UCSD-AML1 (cell line): ENCODE data around the gene KRTAP4-16.
"Not testable (repeated sequence)": the region's sequence is repeated elsewhere in the genome, so short reads cannot be mapped to it uniquely, and the experiment has no call there.

Source experiments
- DNase-seq: peaks from one replicate; lab custom pipeline; 2025; ENCODE audit not compliant: unreplicated experiment; lab: John Stamatoyannopoulos, UW

Gene KRTAP4-16

DNA sequence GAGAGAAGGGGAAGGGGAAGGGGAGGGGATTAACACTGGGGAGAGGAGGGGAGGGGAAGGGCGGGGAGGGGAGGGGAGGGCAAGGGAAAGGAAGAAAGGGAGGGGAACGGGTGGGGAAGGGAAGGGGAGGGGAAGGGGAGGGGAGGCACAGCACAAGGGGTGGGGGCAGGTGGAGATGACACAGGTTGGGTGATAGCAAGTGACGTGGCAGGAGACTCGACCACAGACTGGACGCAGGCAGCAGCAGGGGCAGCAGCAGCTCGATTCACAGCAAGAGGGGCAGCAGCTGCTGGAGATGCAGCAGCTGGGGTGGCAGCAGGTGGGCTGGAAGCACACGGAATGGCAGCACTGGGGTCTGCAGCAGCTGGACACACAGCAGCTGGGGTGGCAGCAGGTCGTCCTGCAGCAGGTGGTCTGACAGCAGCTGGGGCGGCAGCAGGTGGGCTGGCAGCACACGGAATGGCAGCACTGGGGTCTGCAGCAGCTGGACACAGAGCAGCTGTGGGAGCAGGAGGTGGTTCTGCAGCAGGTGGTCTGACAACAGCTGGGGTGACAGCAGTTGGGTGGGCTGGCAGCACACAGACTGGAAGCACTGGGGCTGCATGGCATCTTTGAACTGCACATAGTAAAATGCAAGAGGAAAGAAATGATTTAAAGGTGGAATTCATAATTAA, at the start of gene KRTAP4-16:
TSS of gene KRTAP4-16 (minus strand) at position 624 of the 674 bp plus-strand sequence. CDS start at position 624, 0 bp downstream.
- DNase-seq, result no peak

DNA sequence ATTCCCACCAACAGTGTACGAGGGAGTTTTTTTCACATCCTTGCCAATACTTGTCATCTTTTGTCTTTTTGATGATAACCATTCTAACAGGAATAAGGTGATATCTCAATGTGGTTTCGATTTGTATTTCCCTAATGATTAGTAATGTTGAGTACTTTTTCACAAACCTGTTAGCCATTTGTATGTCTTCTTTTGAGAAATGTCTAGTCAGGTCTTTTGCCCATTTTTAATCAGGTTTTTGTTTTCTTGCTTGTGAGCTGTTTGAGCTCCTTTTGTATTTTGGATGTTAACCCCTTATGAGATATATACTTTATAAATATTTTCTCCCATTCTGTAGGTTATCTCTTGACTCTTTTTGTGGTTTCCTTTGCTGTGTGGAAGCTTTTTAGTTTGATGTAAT, 49.5 kb upstream of the KRTAP4-16 start:
- no peak for DNase-seq

DNA sequence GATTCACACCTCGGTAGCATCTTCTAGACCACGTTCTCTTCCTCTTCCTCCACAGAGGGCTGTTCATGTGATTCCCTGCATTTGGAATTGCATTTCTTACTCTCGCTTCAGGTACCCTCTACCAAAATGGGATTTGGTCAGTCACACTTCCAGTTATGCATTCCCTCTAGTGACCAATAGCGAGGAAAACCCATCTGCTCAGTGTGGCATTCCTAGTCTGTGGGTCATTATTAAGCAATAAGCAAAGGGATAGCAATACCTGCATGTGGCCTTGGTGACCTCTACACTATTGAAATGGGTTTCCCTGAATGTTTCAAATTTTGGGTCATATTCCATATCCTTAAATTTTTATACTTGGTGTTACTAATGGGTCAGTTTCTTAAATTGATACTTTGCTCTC, 48.0 kb upstream of the KRTAP4-16 start:
- no peak for DNase-seq

DNA sequence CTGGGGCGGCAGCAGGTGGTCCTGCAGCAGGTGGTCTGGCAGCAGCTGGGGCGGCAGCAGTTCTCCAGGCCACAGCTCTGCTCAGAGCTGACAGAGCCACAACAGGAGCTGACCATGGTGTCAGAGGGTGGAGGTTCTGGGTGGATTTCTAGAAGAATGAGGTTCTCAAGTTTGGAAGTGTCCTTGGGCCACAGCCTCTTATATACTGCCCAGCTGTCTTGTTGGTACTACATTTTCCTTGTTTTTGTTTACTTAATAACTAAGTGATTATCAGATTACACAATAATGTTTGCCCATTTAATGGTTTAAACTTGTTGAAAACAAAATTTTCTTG, 47.6 kb upstream of the KRTAP4-16 start, which contains the start of gene KRTAP4-5:
TSS of gene KRTAP4-5 (minus strand) at position 174 of the 334 bp plus-strand sequence. CDS start at position 116, 58 bp downstream.
- DNase-seq, result no peak

DNA sequence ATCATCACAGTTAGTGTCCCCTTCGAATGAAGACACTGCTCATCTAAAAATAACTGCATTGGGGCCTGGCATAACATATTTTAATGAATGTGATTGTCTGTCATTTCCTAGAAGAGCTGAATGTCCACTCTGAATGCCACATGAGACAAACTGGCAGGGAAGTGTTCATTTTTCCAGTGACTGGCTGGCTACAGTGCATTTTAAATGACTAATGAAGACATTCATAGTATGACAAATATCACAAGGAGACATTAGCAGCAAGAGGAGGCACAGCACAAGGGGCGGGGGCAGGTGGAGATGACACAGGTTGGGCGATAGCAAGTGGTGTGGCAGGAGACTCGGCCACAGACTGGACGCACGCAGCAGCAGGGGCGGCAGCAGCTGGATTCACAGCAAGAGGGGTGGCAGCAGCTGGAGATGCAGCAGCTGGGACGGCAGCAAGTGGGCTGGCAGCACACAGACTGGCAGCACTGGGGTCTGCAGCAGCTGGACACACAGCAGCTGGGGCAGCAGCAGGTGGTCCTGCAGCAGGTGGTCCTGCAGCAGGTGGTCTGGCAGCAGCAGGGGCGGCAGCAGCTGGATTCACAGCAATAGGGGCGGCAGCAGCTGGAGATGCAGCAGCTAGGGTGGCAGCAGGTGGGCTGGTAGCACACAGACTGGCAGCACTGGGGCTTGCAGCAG, 47.1 kb upstream of the KRTAP4-16 start:
- not testable (repeated sequence) for DNase-seq

DNA sequence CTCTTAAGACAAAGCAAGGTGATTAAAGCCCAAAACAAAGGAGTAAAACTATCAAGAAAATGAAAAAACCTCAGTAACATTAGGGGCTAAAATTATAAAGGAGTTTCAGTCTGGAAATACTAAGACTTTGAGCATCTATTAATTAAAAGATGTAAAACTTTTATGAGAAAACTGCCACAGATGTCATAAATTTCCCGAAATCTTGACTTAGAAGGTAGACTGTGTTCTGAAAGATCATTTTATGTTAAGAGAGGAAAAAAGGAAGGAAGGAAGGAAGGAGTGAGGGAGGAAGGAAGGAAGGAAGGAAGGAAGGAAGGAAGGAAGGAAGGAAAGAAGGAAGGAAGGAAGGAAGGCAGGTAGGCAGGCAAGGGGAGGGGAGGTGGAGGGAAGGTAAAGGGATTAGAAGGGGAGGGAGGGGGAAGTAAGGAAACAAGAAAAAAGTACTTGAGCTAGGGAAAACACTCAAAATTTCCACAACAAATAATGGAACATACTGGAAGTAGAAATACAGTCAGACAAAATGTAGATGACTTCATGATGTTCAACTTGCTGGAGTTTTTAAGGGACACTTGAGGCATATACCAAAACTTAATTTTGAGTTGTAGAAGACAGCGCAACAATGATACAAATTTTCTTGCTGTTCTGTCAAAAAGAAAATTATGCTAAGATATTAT, 45.7 kb upstream of the KRTAP4-16 start:
- DNase-seq, result no peak

DNA sequence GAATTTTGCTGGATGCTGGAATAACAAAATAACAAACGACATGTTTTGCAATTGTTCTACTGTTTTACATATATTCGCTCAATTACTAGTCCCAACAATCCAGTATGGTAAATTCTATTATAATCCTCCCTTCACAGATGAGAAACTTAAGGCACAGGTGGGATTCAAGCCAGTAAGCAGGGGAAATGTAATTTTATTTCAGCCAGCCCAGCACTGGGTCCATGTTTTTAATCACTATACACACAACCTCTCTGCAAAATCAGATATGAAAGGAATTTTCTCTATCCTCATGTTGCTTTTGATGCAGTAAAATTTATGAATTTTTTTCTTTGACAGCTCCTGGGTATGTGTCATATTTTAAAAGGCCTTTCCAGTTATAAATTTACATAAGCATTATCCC, 43.3 kb upstream of the KRTAP4-16 start:
- DNase-seq, result no peak

DNA sequence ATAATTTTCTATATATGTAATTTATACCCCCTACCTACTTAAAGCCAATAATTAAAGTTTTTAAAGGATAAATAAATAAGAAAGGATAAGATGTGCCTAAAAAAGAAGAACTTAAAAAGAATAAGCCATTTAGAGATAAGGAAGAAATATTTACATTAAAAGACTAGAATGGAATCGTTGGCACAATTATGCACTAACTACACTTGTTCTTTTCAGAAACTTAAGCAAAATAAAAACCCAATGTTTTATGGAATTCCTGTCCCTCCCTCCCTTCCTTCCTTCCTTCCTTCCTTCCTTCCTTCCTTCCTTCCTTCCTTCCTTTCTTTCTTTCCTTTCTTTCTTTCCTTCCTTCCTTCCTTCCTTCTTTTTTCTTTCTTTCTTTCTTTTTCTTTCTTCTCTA, 42.8 kb upstream of the KRTAP4-16 start:
- no peak for DNase-seq

DNA sequence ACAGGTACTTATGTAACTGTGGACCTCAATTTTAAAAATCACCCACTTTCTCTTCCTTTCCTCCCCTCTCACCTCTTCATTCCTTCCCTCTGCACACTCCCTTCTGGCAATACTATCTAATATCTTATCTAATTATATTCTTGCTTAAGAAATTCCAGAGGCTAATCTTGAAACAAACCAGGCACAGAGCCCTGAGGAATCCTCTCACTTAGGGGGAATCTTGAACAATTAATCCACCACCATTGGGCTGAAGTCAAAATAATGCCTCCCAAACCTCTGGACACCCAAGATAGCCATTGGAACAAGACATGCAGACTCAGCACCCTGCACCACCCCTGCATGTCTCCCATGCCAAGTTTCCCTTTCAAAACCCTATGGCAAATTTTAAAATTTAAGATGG, 39.4 kb upstream of the KRTAP4-16 start:
- no peak for DNase-seq

DNA sequence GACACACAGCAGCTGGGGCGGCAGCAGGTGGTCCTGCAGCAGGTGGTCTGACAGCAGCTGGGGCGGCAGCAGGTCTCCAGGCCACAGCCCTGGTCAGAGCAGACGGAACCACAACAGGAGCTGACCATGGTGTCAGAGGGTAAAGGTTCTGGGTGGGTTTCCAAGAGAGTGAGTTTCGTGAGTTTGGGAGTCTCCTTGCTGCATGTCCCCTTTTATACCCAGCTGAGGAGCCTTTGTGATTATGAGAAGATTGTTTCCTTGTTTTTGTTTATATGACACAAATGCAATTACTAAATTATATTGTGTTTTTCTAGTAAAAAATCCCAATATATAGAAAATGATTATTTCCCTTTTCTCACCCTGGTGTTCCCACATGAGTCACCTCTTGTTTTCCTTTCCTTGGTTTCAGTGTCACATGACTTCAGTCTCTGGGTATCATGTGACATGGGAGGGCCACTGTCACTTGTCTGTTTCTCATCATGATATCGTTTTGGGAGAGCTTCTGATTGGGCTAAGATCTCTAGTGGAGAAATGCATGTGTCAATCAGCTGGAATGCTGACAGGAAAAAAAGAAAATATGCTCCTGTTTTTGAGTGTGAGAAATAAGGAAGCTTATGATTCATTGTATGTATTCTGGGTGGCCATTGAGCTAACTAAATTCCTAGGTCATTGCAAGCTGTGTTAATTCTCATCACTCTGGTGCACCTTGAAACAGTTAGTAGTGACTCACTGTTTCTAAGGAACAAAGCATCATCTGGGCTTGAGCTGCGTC, 38.5 kb upstream of the KRTAP4-16 start, which contains the start of gene KRTAP4-6:
TSS of gene KRTAP4-6 (minus strand) at position 185 of the 772 bp plus-strand sequence. CDS start at position 128, 57 bp downstream.
- no peak for DNase-seq

DNA sequence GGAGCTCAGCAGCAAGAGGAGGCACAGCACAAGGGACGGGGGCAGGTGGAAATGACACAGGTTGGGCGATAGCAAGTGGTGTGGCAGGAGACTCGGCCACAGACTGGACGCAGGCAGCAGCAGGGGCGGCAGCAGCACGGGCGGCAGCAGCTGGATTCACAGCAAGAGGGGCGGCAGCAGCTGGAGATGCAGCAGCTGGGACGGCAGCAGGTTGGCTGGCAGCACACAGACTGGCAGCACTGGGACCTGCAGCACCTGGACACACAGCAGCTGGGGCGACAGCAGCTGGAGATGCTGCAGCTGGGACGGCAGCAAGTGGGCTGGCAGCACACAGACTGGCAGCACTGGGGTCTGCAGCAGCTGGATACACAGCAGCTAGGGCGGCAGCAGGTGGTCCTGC, 37.9 kb upstream of the KRTAP4-16 start:
- not testable (repeated sequence) for DNase-seq

DNA sequence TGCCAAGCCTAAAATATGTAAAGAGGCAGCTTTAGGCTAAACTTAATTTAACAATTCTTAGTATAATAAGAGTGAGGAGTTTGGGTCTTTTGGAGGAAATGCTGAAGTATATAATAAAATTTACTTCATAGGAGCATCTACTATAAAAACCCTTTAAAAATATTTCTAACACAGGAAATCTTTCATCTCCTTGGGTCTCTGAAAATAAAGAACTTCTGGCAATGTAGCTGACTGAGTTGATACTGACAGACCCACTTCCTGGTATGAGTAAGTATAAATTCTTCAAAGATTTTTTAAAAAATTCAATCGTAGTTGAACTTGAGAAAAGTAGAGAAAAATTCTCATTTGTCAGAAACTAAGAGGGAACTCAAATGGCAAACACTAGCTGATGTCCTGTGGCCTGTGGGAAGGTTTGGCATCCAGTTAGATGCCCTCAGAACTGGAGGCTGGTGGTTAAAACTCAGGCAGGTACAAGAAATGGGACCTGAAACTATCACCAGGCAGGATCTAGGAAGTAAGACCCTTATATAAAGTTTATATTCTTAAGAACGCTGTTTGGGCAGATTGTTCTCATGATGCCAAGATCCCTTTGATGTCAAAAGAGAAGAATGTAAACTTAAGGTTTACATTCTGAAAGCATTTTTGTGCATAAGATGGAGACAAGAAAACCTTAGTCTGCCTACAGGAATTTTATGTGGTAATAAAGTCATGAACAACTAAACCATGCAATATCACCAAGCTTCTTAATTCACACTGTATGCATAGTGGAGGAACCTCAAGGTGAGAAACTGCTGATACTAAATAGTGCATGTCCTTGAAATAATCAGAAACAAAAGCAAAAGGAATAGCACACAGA, 32.1 kb upstream of the KRTAP4-16 start:
- no peak for DNase-seq

DNA sequence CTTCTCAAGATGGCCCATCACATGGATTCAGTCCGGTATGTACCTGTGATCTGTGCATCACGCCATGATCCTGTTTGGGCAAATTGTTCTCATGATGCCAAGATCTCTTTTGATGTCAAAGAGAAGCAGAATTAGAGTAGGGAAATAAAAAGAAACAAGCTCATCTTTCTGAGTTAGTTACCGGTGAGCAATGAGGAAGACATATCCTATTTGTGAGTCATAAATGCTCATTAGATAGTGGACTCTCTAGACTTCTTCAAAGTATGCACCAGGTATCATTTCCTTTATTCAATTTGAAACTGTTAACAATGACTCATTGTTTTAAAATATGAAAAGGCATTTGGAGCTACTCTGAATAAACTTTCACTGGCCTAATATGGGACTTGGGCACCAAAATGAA, 30.0 kb upstream of the KRTAP4-16 start:
- no peak for DNase-seq

DNA sequence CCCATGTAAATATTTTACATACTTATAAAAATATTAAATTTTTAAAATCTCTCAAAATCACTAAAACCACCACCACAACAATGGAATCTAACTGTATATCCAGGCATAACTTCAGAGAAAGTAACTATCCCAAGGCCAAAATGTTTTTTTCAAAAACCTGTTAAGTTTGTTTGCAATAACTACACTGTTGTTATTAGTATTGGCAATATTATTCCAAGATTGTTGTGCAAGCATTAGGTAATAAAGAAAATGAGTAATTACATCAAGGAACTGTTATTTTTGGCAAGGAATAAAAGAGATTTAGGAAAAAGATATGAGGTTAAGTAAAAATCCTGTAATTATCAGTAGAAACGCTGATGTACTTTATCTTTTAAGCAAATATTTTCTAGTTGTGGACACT, 25.4 kb upstream of the KRTAP4-16 start:
- DNase-seq, result no peak

DNA sequence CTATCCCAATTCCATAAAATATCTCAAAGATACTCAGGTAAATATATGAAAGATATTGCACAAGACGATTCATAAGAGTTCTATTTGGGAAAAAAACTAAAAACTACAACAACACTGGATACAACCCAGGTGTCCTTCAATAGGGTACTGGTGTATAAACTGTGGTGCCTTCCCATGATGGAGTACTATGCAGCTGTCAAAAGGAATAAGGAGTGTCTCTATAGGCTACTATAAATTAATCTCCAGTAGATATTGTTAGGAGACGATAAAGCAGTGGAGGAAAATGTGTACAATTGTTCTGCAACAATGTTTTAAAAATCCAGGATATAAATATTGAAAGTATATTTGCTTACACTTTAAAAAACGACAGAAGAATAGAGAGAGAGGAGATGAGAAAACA, 24.4 kb upstream of the KRTAP4-16 start:
- DNase-seq, result no peak

DNA sequence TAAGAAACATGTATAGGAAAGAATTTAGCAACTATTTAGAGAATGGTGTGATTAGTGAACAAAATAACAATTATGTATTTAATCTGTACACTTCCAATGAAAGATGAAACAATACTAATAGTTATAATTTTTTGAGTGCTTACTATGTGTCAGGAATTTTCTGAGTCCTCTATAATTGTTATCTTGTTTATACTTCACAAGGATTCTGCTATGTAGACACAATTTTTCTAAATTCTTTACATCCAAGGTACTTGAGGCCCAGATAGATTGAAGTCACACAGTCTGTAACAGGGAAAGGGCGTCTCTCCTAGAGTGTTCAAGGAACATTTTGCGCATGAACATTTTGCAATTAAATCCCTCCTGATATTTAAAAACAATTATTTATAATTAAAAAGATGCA, 23.1 kb upstream of the KRTAP4-16 start:
- no peak for DNase-seq

DNA sequence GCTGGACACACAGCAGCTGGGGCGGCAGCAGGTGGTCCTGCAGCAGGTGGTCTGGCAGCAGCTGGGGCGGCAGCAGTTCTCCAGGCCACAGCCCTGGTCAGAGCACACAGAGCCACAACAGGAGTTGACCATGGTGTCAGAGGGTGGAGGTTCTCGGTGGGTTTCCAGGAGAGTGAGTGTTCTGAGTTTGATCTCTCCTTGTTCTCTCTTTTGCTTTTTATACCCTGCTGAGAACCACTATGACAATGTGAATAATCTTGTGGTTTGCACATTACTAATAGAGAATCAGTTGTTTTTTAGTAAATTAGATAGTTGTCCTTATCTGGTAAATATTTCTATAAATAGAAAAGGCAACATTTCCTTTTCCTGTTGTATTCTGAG, 22.0 kb upstream of the KRTAP4-16 start, which contains the start of gene KRTAP4-12:
TSS of gene KRTAP4-12 (minus strand) at position 192 of the 381 bp plus-strand sequence. CDS start at position 132, 60 bp downstream.
- not testable (repeated sequence) for DNase-seq

DNA sequence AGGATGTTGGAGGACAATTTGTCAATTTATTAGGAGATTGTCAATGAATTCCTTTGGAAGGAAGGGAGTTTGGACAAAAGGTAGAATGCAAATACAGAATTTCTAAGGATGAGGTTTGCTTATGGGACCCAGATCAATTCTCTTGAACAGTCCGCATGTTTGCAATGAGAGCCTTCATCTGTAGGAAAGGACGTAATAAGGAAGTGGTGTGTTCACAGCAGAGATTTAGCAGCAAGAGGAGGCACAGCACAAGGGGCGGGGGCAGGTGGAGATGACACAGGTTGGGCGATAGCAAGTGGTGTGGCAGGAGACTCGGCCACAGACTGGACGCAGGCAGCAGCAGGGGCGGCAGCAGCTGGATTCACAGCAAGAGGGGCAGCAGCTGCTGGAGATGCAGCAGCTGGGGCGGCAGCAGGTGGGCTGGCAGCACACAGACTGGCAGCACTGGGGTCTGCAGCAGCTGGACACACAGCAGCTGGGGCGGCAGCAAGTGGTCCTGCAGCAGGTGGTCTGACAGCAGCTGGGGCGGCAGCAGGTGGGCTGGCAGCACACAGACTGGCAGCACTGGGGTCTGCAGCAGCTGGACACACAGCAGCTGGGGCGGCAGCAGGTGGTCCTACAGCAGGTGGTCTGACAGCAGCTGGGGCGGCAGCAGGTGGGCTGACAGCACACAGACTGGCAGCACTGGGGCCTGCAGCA, 21.4 kb upstream of the KRTAP4-16 start:
- not testable (repeated sequence) for DNase-seq

DNA sequence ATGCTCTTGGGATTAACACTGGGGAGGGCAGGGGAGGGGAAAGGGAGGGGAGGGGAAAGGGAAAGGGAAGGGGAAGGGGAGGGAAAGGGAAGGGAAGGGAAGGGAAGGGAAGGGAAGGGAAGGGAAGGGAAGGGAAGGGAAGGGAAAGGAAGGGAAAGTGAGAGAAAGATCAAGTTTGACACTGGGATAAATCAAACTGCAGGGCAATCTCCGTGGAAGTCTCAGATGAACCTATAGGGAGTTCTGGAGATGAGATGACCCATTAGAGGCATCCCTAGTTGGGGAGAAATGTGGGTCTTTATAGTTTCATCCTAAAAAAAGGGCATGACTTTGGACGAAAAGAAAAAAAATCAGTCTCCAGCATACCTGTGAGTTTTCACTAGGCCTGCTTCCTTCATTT, 19.7 kb upstream of the KRTAP4-16 start:
- DNase-seq, result no peak
